ENCODE data around the gene UTS2R.
"Not testable (repeated sequence)": the region's sequence is repeated elsewhere in the genome, so short reads cannot be mapped to it uniquely, and the experiment has no call there.

Gene UTS2R

DNA sequence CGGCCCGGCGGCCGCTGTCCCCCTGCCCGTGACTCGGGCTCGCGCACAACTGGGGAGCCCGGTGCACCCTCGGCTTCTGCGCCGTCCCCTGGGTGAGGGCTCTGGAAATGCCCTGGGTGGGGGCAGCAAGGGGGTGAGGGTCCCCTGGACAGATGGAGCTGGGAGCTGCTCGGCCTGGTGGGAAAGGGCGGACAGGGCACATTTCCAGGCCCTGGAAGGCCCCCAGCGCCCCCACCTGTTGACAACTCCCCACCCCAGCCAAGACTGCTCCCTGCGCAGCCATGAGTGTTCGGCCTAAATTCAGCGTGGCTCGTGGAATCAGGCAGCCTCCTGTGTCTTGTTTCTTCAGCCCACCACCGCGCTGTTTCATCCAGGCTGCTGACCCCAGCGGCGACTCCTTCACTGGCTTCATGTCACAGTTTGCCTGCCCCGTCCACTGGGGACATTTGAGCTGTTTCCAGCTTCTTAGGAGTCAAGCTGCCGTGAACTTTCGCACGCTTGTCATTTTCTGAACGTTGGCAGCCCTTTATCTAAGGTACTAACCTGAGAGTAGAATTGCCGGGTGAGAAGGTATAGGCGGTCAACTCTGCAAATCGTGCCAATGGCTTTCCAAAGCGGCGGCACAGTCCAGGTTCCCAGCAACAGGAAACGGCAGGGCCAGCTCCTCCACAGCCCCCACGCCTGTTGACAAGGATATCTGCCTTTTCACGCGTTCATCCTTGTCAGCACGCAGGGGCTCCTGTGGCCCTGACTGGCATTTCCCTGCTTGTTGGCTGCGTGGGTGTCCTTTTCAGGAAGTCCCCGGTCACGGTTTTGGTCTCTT, 895 bp downstream of the UTS2R start:
- Histone ChIP-seq H3K9me3 (ENCODE audit: insufficient read depth, low read length, severe bottlenecking) (no peaks in the 10 kb centered on the region), H3K27ac (ENCODE audit: low read length) (no peak overlapping the region), H2AFZ (ENCODE audit: low read depth, low read length) (no peak overlapping the region), H3K79me2 (ENCODE audit: insufficient read depth, low read length) (no peaks in the 10 kb centered on the region), H4K20me1 (ENCODE audit: insufficient read depth, low read length) (no peaks in the 10 kb centered on the region), H3K27me3 (ENCODE audit: insufficient read depth, low read length, poor library complexity) (no peaks in the 10 kb centered on the region), H3K4me3 (ENCODE audit: low read depth in 1 of 2, low read length in 2 of 2) (no peak overlapping the region), H3K4me2 (ENCODE audit: insufficient read depth, low read length) (no peak overlapping the region), H3K4me1 (ENCODE audit: insufficient read depth, low read length) (peaks cover 10% of the 10 kb centered on the region; the same call in 1 of the 2 replicates), H3K36me3 (ENCODE audit: insufficient read depth, low read length) (no peaks in the 10 kb centered on the region), H3K9ac (ENCODE audit: low read depth, low read length) (no peak overlapping the region)
- no peak for DNase-seq
- no peak for ATAC-seq (ENCODE audit: insufficient read depth, low read depth)
- TF ChIP-seq CTCF (IDR thresholded peaks at IDR 0.05; ENCODE audit: borderline replicate concordance, extremely low read depth, low read length, poor library complexity, severe bottlenecking): no peak
- no peak for TF ChIP-seq EZH2 (IDR thresholded peaks at IDR 0.05; ENCODE audit: borderline replicate concordance, low read depth, low read length, severe bottlenecking)

DNA sequence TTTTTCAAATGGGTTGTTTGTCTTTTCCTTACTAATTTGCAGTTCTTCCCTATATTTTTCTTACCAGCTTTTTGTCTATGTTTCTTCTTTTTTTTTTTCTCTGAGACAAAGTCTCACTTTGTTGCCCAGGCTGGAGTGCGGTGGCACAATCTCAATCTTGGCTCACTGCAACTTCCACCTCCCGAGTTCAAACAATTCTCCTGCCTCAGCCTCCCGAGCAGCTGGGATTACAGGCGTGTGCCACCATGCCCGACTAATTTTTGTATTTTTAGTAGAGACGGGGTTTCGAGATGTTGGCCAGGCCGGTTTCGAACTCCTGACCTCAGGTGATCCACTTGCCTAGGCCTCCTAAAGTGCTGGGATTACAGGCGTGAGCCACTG, 1.5 kb downstream of the UTS2R start:
- not testable (repeated sequence) for H3K4me2 ChIP-seq (ENCODE audit: insufficient read depth, low read length); H3K9ac ChIP-seq (ENCODE audit: low read depth, low read length); H3K4me3 ChIP-seq (ENCODE audit: low read depth in 1 of 2, low read length in 2 of 2); H4K20me1 ChIP-seq (ENCODE audit: insufficient read depth, low read length); H3K9me3 ChIP-seq (ENCODE audit: insufficient read depth, low read length, severe bottlenecking); H3K36me3 ChIP-seq (ENCODE audit: insufficient read depth, low read length); H3K27ac ChIP-seq (ENCODE audit: low read length); H3K79me2 ChIP-seq (ENCODE audit: insufficient read depth, low read length); ATAC-seq (ENCODE audit: insufficient read depth, low read depth); DNase-seq; H2AFZ ChIP-seq (ENCODE audit: low read depth, low read length); H3K4me1 ChIP-seq (ENCODE audit: insufficient read depth, low read length); H3K27me3 ChIP-seq (ENCODE audit: insufficient read depth, low read length, poor library complexity)

DNA sequence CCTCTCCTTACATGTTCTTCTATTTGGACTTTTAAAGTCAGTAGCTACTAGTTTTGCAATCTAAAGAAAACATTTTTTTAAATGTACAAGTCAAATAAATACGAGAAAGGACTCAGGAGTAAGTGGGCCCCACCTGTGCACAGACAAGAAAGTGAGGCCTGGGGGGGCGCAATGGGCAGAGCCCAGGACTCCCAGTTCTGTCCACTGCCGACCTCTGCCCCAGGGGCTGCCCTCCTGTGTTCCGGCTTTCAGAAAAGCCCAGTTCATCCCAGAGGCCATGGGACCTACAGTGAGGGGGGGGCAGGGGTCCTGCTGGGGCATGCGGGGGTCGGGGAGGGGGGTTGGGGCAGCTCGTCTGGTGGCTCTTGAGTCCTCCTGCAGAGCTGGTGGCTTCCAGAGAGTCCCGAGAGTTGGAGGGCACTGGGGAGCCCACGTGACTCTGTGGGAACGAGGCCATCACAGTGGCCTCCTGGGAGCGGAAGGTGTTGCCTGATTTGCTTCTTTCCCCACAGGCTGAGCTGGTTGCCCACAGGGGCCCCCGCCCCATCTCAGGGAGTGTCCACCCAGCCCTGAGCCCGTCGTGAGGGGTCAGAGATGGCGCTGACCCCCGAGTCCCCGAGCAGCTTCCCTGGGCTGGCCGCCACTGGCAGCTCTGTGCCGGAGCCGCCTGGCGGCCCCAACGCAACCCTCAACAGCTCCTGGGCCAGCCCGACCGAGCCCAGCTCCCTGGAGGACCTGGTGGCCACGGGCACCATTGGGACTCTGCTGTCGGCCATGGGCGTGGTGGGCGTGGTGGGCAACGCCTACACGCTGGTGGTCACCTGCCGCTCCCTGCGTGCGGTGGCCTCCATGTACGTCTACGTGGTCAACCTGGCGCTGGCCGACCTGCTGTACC, 2.4 kb downstream of the UTS2R start:
- H3K9me3 ChIP-seq (ENCODE audit: insufficient read depth, low read length, severe bottlenecking): no peaks in the 10 kb centered on the region
- no peak overlapping the region for H2AFZ ChIP-seq (ENCODE audit: low read depth, low read length)
- H3K9ac ChIP-seq (ENCODE audit: low read depth, low read length): no peak overlapping the region
- H3K4me3 ChIP-seq (ENCODE audit: low read depth in 1 of 2, low read length in 2 of 2): no peak overlapping the region
- no peaks in the 10 kb centered on the region for H3K36me3 ChIP-seq (ENCODE audit: insufficient read depth, low read length)
- no peaks in the 10 kb centered on the region for H3K27me3 ChIP-seq (ENCODE audit: insufficient read depth, low read length, poor library complexity)
- DNase-seq: no peak
- no peak for TF ChIP-seq EZH2 (IDR thresholded peaks at IDR 0.05; ENCODE audit: borderline replicate concordance, low read depth, low read length, severe bottlenecking)
- TF ChIP-seq CTCF (IDR thresholded peaks at IDR 0.05; ENCODE audit: borderline replicate concordance, extremely low read depth, low read length, poor library complexity, severe bottlenecking): no peak
- H3K4me1 ChIP-seq (ENCODE audit: insufficient read depth, low read length): no peaks in the 10 kb centered on the region
- ATAC-seq (ENCODE audit: insufficient read depth, low read depth): no peak
- H3K27ac ChIP-seq (ENCODE audit: low read length): no peak overlapping the region
- no peaks in the 10 kb centered on the region for H4K20me1 ChIP-seq (ENCODE audit: insufficient read depth, low read length)
- H3K4me2 ChIP-seq (ENCODE audit: insufficient read depth, low read length): no peak overlapping the region
- no peaks in the 10 kb centered on the region for H3K79me2 ChIP-seq (ENCODE audit: insufficient read depth, low read length)

Data from DND-41 (cell line).